Measurements from ENCODE around the gene PRTG. TPM values are rescaled to one million over a fixed set of nuclear protein-coding genes. Genes with fewer than 3 reads are reported as not detected.
"Not testable (repeated sequence)": the region's sequence is repeated elsewhere in the genome, so short reads cannot be mapped to it uniquely, and the experiment has no call there.

The PRTG gene, protein sequence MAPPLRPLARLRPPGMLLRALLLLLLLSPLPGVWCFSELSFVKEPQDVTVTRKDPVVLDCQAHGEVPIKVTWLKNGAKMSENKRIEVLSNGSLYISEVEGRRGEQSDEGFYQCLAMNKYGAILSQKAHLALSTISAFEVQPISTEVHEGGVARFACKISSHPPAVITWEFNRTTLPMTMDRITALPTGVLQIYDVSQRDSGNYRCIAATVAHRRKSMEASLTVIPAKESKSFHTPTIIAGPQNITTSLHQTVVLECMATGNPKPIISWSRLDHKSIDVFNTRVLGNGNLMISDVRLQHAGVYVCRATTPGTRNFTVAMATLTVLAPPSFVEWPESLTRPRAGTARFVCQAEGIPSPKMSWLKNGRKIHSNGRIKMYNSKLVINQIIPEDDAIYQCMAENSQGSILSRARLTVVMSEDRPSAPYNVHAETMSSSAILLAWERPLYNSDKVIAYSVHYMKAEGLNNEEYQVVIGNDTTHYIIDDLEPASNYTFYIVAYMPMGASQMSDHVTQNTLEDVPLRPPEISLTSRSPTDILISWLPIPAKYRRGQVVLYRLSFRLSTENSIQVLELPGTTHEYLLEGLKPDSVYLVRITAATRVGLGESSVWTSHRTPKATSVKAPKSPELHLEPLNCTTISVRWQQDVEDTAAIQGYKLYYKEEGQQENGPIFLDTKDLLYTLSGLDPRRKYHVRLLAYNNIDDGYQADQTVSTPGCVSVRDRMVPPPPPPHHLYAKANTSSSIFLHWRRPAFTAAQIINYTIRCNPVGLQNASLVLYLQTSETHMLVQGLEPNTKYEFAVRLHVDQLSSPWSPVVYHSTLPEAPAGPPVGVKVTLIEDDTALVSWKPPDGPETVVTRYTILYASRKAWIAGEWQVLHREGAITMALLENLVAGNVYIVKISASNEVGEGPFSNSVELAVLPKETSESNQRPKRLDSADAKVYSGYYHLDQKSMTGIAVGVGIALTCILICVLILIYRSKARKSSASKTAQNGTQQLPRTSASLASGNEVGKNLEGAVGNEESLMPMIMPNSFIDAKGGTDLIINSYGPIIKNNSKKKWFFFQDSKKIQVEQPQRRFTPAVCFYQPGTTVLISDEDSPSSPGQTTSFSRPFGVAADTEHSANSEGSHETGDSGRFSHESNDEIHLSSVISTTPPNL
- 0.01 TPM for polyA plus RNA-seq (2012; ENCODE audit: low read depth, missing spikeins)

DNA sequence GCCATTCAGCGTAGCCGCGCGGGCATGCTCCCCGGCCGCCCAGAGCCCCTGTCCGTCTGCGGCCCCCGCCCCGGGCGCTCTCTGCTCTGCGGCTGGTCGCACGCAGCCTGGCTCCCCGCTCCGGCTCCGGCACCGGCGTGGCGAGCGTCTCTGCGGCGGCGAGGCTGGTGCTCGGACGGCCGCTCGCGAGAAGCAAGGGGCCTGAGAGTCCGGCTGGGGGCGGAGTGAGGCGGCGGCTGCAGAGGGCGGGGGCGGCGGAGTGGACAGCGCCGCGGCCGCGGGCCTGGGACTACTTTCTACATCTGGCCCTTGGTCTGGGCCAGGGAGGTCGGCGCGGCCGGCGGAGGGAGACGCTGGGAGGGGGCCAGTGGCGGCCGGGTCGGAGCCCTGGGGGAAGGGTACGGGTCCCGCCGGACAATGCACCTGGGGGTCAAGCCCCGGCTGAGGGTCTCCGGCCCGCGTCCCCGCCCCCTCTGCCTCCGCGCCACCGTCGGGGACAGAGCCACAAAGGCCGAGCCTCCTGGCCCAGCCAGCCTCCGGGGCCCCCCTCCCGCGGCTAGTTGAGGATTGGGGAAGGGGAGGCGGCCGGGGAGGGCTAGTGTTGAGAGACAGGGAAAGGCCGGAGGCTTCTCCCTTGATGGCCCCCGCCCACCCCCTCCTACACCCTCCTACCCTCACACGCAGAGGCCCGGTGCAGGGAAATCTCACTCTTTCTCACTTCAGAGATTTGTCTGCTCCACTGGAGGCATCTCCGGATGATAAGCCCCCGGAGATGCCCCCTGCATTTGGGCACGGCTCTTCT lies at the start of gene PRTG:
Gene PRTG (minus strand): TSS at position 226 of the 802 bp plus-strand sequence. CDS start 221 bp downstream, at position 5.
- FAIRE-seq (no peak), DNase-seq (ENCODE audit: insufficient read length, low spot score) (peak; percentile 41)
- TF ChIP-seq POLR2AphosphoS5 (IDR thresholded peaks at IDR 0.05; ENCODE audit: low read depth, low read length), result no peak
- TF ChIP-seq TAF1 (IDR thresholded peaks at IDR 0.05; ENCODE audit: low read depth, low read length), result no peak
- TF ChIP-seq POU2F2 (IDR thresholded peaks at IDR 0.05; ENCODE audit: low read depth, low read length), result no peak
- no peak for TF ChIP-seq PAX5 (IDR thresholded peaks at IDR 0.05; ENCODE audit: insufficient read depth, low read length, severe bottlenecking)
- TF ChIP-seq SPI1 (IDR thresholded peaks at IDR 0.05; ENCODE audit: low read depth, low read length), result no peak
- TF ChIP-seq POLR2A (IDR thresholded peaks at IDR 0.05; ENCODE audit: low read depth, low read length), result no peak

DNA sequence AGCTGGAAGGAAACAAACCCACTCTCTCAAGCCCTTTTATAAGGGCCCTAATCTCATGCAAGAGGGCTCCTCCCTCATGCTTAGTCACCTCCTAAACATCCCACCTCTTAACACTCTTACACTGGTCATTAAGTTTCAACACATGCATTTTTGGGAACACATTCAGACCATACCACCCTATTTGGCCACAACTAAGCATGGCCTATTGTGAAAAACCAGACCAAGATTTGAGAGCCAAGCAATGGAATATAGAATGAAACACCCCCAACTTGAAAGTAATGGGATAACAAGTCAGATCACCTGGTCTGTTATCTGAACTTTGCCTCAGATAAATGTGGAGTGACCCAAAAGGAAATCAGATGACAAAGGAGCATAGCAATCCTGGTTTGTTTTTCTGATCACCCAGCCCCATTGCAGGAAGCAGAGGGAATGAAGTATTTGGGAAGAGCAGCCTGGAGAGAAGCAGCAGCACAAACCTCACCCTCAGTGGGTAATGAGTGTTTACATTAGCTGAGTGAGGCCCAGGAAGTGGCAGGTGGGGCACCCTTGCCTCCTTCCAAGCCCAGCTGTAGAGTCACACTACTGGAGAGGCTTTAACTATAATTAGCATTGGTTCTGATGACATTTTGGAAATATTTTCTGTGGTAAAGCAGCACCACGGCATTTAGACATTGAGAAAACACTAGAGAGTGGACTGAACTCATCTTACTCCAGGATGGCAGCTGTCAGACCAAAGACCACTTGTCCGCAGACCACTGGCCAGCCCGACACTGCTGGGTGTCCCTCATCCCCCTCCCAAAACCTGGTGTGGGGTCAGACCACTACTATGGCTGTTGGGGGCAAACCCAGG lies 48.8 kb upstream of the PRTG start:
- no peak for DNase-seq (ENCODE audit: insufficient read length, low spot score)
- no peak for FAIRE-seq
- TF ChIP-seq POLR2AphosphoS5 (IDR thresholded peaks at IDR 0.05; ENCODE audit: low read depth, low read length) (no peak), POU2F2 (IDR thresholded peaks at IDR 0.05; ENCODE audit: low read depth, low read length) (no peak), TAF1 (IDR thresholded peaks at IDR 0.05; ENCODE audit: low read depth, low read length) (no peak), SPI1 (IDR thresholded peaks at IDR 0.05; ENCODE audit: low read depth, low read length) (no peak), PAX5 (IDR thresholded peaks at IDR 0.05; ENCODE audit: insufficient read depth, low read length, severe bottlenecking) (no peak), POLR2A (IDR thresholded peaks at IDR 0.05; ENCODE audit: low read depth, low read length) (no peak)

DNA sequence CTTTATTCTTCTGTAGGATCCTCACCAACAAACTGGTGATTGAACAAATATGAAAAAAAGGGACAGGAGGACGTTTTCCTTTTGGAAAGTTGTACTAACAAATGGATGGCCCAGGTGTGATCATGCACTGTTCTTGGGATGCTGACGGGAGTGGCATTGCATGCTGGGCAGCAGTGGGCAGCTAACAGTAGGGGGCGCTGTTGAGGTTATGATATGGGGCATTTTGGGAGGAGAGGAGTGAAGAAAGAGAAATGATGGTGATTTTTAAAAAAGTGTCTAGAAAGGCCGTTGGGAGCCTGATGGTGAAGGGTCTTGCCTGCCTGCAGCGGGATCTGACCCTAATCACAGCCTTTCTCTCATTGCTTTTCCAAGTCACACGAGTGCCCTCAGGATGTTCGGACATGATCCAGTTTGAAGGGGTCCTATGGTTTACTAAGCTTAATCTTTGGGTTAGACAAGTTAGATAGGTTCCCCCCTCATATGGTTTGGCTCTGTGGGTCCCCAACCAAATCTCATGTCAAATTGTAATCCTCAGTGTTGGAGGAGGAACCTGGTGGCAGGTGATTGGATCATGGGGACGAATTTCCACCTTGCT lies 46.2 kb upstream of the PRTG start:
- no peak for FAIRE-seq

DNA sequence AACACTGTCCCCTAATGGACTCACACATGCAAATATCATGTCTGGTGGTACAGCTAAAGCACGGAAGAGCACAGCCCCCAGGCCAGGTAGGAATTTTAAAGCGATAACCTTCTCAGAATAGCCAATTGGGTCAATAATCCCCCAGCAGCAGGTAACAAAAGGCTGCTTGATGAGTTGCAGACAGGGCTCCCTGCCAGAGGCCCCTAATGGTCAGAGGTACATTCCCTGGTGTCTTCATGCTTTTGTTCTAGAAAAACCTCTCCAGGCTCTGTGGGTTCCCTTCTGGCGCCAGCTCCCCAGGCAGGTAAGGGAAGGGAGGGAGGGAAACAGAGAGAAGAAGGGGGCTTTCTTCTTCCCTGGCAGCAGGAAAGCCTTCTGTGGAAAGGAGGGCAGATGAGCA lies 43.4 kb upstream of the PRTG start:
- no peak for TF ChIP-seq SPI1 (IDR thresholded peaks at IDR 0.05; ENCODE audit: low read depth, low read length)
- TF ChIP-seq POLR2A (IDR thresholded peaks at IDR 0.05; ENCODE audit: low read depth, low read length), result no peak
- no peak for TF ChIP-seq POU2F2 (IDR thresholded peaks at IDR 0.05; ENCODE audit: low read depth, low read length)
- TF ChIP-seq POLR2AphosphoS5 (IDR thresholded peaks at IDR 0.05; ENCODE audit: low read depth, low read length), result no peak
- FAIRE-seq (no peak), DNase-seq (ENCODE audit: insufficient read length, low spot score) (no peak)

More for the DNA sequence above, 46.2 kb upstream of the PRTG start:
- no peak for DNase-seq (ENCODE audit: insufficient read length, low spot score)
- no peak for TF ChIP-seq POLR2AphosphoS5 (IDR thresholded peaks at IDR 0.05; ENCODE audit: low read depth, low read length)
- TF ChIP-seq SPI1 (IDR thresholded peaks at IDR 0.05; ENCODE audit: low read depth, low read length), result no peak
- TF ChIP-seq POU2F2 (IDR thresholded peaks at IDR 0.05; ENCODE audit: low read depth, low read length), result no peak
- no peak for TF ChIP-seq POLR2A (IDR thresholded peaks at IDR 0.05; ENCODE audit: low read depth, low read length)
- no peak for TF ChIP-seq TAF1 (IDR thresholded peaks at IDR 0.05; ENCODE audit: low read depth, low read length)
- no peak for TF ChIP-seq PAX5 (IDR thresholded peaks at IDR 0.05; ENCODE audit: insufficient read depth, low read length, severe bottlenecking)

DNA sequence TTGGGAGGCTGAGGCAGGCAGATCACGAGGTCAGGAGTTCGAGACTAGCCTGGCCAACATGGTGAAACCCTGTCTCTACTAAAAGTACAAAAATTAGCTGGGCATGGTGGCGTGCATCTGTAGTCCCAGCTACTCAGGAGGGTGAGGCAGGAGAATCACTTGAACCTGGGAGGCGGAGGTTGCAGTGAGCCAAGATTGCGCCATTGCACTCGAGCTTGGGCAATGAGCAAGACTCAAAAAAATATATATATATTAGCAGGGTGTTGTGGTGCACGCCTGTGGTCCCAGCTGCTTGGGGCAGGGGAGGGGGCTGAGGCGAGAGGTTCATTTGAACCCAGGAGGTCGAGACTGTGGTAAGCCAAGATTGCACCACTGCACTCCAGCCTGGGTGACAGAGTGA lies 42.6 kb upstream of the PRTG start:
- DNase-seq (ENCODE audit: insufficient read length, low spot score); FAIRE-seq: not testable (repeated sequence)

DNA sequence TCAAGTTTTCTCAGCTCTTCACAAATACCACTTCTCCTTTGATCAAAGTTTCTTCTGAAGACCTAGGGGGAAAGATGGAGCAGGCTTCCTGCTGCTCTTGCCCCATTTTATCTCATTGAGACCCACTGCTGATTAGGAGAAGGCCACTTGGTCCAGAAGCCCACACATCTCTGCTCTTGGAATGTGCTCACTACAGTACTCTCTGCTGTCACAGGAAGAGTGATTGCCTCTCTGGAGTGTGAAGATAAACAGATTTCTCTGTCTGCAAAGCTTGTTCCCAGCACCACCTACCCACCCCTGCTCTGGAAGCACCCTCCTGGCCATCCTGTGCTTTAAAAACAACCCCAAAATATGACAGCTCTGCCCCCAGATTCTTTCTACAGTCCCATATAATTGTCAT lies 41.3 kb upstream of the PRTG start:
- DNase-seq (ENCODE audit: insufficient read length, low spot score), result no peak

DNA sequence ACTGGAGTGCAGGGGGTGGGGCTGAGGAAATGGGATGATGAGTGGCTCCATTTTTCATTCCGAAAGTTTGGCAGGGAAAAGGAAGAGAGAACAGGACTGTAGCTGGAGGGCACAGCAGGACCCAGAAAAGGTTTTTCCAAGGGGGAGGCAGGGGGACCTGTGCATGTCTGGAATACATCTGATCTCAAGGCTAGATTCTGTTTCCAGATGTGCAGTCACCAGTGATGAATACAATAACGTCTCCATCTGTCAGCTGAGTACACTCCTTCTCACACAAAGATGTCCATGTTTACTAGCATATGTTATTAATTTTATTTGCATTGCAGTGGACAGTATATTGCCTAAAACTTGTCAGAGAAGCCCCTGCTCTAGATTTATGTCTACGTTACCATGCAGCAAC lies 39.9 kb upstream of the PRTG start:
- DNase-seq (ENCODE audit: insufficient read length, low spot score), result no peak
- TF ChIP-seq SPI1 (IDR thresholded peaks at IDR 0.05; ENCODE audit: low read depth, low read length), result no peak
- TF ChIP-seq POU2F2 (IDR thresholded peaks at IDR 0.05; ENCODE audit: low read depth, low read length), result no peak
- no peak for FAIRE-seq

More for the DNA sequence above, 41.3 kb upstream of the PRTG start:
- TF ChIP-seq POLR2AphosphoS5 (IDR thresholded peaks at IDR 0.05; ENCODE audit: low read depth, low read length) (no peak), SPI1 (IDR thresholded peaks at IDR 0.05; ENCODE audit: low read depth, low read length) (no peak), POU2F2 (IDR thresholded peaks at IDR 0.05; ENCODE audit: low read depth, low read length) (no peak), TAF1 (IDR thresholded peaks at IDR 0.05; ENCODE audit: low read depth, low read length) (no peak), POLR2A (IDR thresholded peaks at IDR 0.05; ENCODE audit: low read depth, low read length) (no peak), PAX5 (IDR thresholded peaks at IDR 0.05; ENCODE audit: insufficient read depth, low read length, severe bottlenecking) (no peak)
- no peak for FAIRE-seq

DNA sequence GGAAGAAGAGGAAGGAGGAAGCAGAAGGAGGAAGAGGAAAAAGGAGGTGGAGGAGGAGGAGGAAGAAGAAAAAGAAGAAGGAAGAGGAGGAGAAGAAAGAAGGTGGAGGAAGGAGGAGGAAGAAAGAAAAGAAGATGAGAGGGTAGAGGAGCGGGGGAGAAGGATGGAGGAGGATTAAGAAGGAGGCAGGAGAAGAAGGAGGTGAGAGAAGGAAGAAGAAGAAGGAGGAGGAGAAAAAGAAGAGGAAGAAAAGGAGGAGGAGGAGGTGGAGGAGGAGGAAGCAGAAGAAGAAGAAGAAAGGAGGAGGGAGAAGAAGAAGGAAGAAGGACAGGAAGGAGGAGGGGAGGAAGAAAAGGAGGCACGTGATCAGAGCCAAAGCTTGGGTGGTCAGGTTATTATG lies 37.3 kb upstream of the PRTG start:
- no peak for FAIRE-seq
- TF ChIP-seq TAF1 (IDR thresholded peaks at IDR 0.05; ENCODE audit: low read depth, low read length), result no peak
- TF ChIP-seq POU2F2 (IDR thresholded peaks at IDR 0.05; ENCODE audit: low read depth, low read length), result no peak
- TF ChIP-seq PAX5 (IDR thresholded peaks at IDR 0.05; ENCODE audit: insufficient read depth, low read length, severe bottlenecking), result no peak
- no peak for TF ChIP-seq POLR2AphosphoS5 (IDR thresholded peaks at IDR 0.05; ENCODE audit: low read depth, low read length)
- no peak for TF ChIP-seq SPI1 (IDR thresholded peaks at IDR 0.05; ENCODE audit: low read depth, low read length)
- TF ChIP-seq POLR2A (IDR thresholded peaks at IDR 0.05; ENCODE audit: low read depth, low read length), result no peak

More for the DNA sequence above, 37.3 kb upstream of the PRTG start:
- no peak for DNase-seq (ENCODE audit: insufficient read length, low spot score)
